A549 (cell line): ENCODE measurements around the gene AAMDC.

Source experiments
- RNF2 ChIP-seq: fragments of 200-600 bp; sonication (generic); IDR thresholded peaks from 2 replicates; pipeline ENCODE4 v1.6.1; 2016; ENCODE audit warnings: low read depth, mild to moderate bottlenecking, antibody characterized with exemption, moderate library complexity, borderline replicate concordance
- TF ChIP-seq, protein P1 (sequence below): fragments of >200 bp; sonication (Bioruptor Twin); formaldehyde crosslinking; IDR thresholded peaks from 3 replicates; pipeline ENCODE4 v1.5.1; 2016

DNA sequence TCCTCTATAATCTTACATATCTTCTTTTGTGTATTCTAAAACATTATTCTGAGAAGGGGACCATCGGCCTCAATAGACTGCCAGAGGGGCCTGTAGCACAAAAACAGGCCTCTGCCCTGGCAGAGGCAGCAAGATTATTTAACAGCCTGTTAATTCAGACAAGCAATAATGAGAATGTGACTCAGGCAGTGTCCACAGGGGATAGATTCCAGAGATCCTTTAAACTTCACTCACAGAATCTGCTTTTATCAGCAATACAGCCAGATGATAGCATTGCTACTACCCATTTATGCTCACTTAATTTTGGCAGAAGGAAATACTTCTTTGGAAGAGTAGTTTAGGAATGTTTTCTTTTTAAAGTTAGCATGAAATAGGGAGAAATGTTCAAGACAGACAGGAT lies 44.9 kb downstream of the AAMDC start:
- TF ChIP-seq, protein P1, sequence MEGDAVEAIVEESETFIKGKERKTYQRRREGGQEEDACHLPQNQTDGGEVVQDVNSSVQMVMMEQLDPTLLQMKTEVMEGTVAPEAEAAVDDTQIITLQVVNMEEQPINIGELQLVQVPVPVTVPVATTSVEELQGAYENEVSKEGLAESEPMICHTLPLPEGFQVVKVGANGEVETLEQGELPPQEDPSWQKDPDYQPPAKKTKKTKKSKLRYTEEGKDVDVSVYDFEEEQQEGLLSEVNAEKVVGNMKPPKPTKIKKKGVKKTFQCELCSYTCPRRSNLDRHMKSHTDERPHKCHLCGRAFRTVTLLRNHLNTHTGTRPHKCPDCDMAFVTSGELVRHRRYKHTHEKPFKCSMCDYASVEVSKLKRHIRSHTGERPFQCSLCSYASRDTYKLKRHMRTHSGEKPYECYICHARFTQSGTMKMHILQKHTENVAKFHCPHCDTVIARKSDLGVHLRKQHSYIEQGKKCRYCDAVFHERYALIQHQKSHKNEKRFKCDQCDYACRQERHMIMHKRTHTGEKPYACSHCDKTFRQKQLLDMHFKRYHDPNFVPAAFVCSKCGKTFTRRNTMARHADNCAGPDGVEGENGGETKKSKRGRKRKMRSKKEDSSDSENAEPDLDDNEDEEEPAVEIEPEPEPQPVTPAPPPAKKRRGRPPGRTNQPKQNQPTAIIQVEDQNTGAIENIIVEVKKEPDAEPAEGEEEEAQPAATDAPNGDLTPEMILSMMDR: no peak
- no peak for TF ChIP-seq RNF2
